Fibroblast of skin of left biceps (primary cell): ENCODE data around the gene PTPN9.
"Not testable (repeated sequence)": the region's sequence is repeated elsewhere in the genome, so short reads cannot be mapped to it uniquely, and the experiment has no call there.

Experiments
- DNase-seq, 2 experiments: peaks; one replicate each; pipeline ENCODE4 v3.0.0-alpha.2; 2013; ENCODE audit warnings: low read depth in 2 of 2

The PTPN9 gene

GRCh38 chr15:75454471-75455378, 124.4 kb downstream of the PTPN9 start:
- no peak for DNase-seq

- peak; percentile 100 for DNase-seq
These were observed 125.2 kb downstream of the PTPN9 start for GRCh38 chr15:75453703-75454470.

- no peak for DNase-seq
These were observed 126.0 kb downstream of the PTPN9 start for GRCh38 chr15:75452865-75453702.

GRCh38 chr15:75452364-75452864, 126.7 kb downstream of the PTPN9 start:
- no peak for DNase-seq

- peak; percentile 100 for DNase-seq
These were observed 127.3 kb downstream of the PTPN9 start, which contains the start of gene SIN3A for GRCh38 chr15:75451674-75452363. TSS of gene SIN3A (minus strand) at chr15:75451690. CDS start at chr15:75430375, 21,315 bp downstream.

- DNase-seq: no peak
These were observed 127.9 kb downstream of the PTPN9 start for GRCh38 chr15:75451202-75451673.

GRCh38 chr15:75450307-75451201, 128.6 kb downstream of the PTPN9 start:
- DNase-seq: peak; percentile 95 to 96

- no peak for DNase-seq
These were observed 129.4 kb downstream of the PTPN9 start for GRCh38 chr15:75449585-75450306.

- not testable (repeated sequence) for DNase-seq
These were observed 130.9 kb downstream of the PTPN9 start for GRCh38 chr15:75448171-75448570.

- DNase-seq: no peak
These were observed 133.0 kb downstream of the PTPN9 start for GRCh38 chr15:75446151-75446550.

- DNase-seq: not testable (repeated sequence)
These were observed 133.8 kb downstream of the PTPN9 start for GRCh38 chr15:75445324-75445723.

GRCh38 chr15:75443972-75444453, 135.1 kb downstream of the PTPN9 start:
- DNase-seq: peak in 1 of 2 experiments; percentile 57

GRCh38 chr15:75437721-75438120, 141.4 kb downstream of the PTPN9 start:
- DNase-seq: no peak

- DNase-seq: no peak
These were observed 142.2 kb downstream of the PTPN9 start for GRCh38 chr15:75436881-75437280.

- DNase-seq: no peak
These were observed 147.4 kb downstream of the PTPN9 start for GRCh38 chr15:75431682-75432081.

- no peak for DNase-seq
These were observed 147.8 kb downstream of the PTPN9 start for GRCh38 chr15:75431270-75431669.

GRCh38 chr15:75430259-75430658, 148.9 kb downstream of the PTPN9 start:
- no peak for DNase-seq

GRCh38 chr15:75428152-75428551, 151.0 kb downstream of the PTPN9 start:
- no peak for DNase-seq

- no peak for DNase-seq
These were observed 153.1 kb downstream of the PTPN9 start for GRCh38 chr15:75425966-75426500.
